DOHH2 (cell line): Measurements from ENCODE around the gene KIF23.

Experiments used
- H3F3A ChIP-seq: fragments of 200-600 bp; sonication (generic), shearing (Covaris generic); 2 replicates; pipeline ENCODE4 v1.6.0; 2016; ENCODE audit warnings: antibody characterized with exemption, mild to moderate bottlenecking; ENCODE audit not compliant: control insufficient read depth, insufficient read depth
- H3K27ac ChIP-seq: fragments of 200-600 bp; sonication (generic); 2 replicates; pipeline ENCODE4 v1.5.1; 2014; ENCODE audit warnings: low read depth, mild to moderate bottlenecking, low read length, moderate library complexity
- H3K27me3 ChIP-seq: fragments of 200-600 bp; sonication (generic); 2 replicates; pipeline ENCODE4 v1.6.1; 2014; ENCODE audit warnings: mild to moderate bottlenecking, low read length, mixed read lengths; ENCODE audit not compliant: control insufficient read depth
- H3K36me3 ChIP-seq: fragments of 200-600 bp; sonication (generic); 2 replicates; pipeline ENCODE4 v1.6.1; 2014; ENCODE audit warnings: mild to moderate bottlenecking, low read length, moderate library complexity, mixed read lengths; ENCODE audit not compliant: control insufficient read depth
- H3K4me1 ChIP-seq: fragments of 200-600 bp; sonication (generic); 2 replicates; pipeline ENCODE4 v1.6.1; 2014; ENCODE audit warnings: mild to moderate bottlenecking, low read length, mixed read lengths; ENCODE audit not compliant: control insufficient read depth
- H3K4me2 ChIP-seq: fragments of 200-600 bp; sonication (generic); 2 replicates; pipeline ENCODE4 v1.6.0; 2014; ENCODE audit warnings: mild to moderate bottlenecking, low read length, moderate library complexity
- H3K4me3 ChIP-seq: fragments of 200-600 bp; sonication (generic); 2 replicates; pipeline ENCODE4 v1.5.1; 2014; ENCODE audit warnings: mild to moderate bottlenecking, low read length, mixed read lengths
- H3K79me2 ChIP-seq: fragments of 200-600 bp; sonication (generic); 2 replicates; pipeline ENCODE4 v1.6.1; 2014; ENCODE audit warnings: mild to moderate bottlenecking, low read length, mixed read lengths; ENCODE audit not compliant: control insufficient read depth
- H3K9me2 ChIP-seq: fragments of 200-600 bp; sonication (generic); replicated peaks from 2 replicates; pipeline ENCODE4 v1.6.1; 2014; ENCODE audit warnings: mild to moderate bottlenecking, low read length, mixed read lengths; ENCODE audit not compliant: control insufficient read depth
- H3K9me3 ChIP-seq: fragments of 200-600 bp; sonication (generic); 2 replicates; pipeline ENCODE4 v1.6.1; 2014; ENCODE audit warnings: antibody characterized with exemption, low read length, mixed read lengths; ENCODE audit not compliant: control insufficient read depth, insufficient read depth
- H4K20me1 ChIP-seq: fragments of 200-600 bp; sonication (generic); 2 replicates; pipeline ENCODE4 v1.6.0; 2014; ENCODE audit warnings: low read depth, mild to moderate bottlenecking, antibody characterized with exemption, low read length, moderate library complexity; ENCODE audit not compliant: control insufficient read depth, insufficient read depth
- CTCF ChIP-seq: fragments of 200-600 bp; sonication (generic); IDR thresholded peaks from one replicate; pipeline ENCODE4 v1.5.1; 2014; ENCODE audit warnings: antibody characterized with exemption, mild to moderate bottlenecking, low read depth, low read length; ENCODE audit not compliant: poor library complexity, severe bottlenecking
- EZH2phosphoT487 ChIP-seq: fragments of 200-600 bp; sonication (generic); IDR thresholded peaks from 2 replicates; pipeline ENCODE4 v1.6.1; 2017; ENCODE audit warnings: borderline replicate concordance, mild to moderate bottlenecking, antibody characterized with exemption, low read length, moderate library complexity, mixed read lengths

KIF23 gene

DNA sequence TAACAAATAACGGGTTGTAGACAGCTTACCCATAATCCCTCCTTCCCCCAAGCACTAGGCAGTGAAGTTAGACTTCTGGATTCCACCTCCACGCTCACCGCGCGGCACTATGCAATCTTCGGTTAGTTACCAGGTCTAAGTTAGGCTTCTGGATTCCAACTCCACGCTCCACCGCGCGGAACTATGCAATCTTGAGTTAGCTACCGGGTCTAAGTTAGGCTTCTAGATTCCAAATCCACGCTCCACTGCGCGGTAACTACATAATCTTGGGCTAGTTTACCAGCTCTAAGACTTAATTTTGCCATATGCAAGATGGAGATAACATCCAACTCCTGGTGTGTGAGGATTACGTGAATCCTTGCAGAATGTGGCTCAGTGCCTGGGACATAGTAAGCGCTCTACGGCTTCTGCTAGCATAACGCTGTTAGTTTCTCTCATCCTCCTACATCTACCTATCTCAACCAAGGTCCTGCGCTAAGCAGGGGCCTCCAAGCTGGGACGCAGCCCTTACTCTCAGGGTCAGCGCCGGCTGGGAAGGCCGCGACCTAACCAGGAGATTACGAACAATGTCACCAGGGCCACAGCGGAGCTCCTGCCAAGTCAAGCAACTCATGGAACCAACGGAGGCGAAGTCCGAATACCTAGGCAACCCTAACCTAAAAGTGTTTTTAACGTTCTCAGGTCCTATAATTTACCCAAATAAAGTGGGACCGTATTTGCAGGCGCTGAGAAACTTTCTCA lies 38.0 kb downstream of the KIF23 start:
- no peaks in the 10 kb centered on the region for H3K9me2 ChIP-seq
- peaks cover 36% of the 10 kb centered on the region for H4K20me1 ChIP-seq
- peaks cover 41% of the 10 kb centered on the region for H3K79me2 ChIP-seq
- peak overlapping the region; percentile 93 for H3K4me3 ChIP-seq
- peak overlapping the region; percentile 75 for H3K27ac ChIP-seq
- H3K4me2 ChIP-seq, result peak overlapping the region; percentile 88
- H3K9me3 ChIP-seq, result no peaks in the 10 kb centered on the region
- no peak for TF ChIP-seq EZH2phosphoT487
- no peak for TF ChIP-seq CTCF
- peaks cover 29% of the 10 kb centered on the region for H3K4me1 ChIP-seq
- H3K36me3 ChIP-seq, result peaks cover 61% of the 10 kb centered on the region
- H3F3A ChIP-seq, result peaks cover 50% of the 10 kb centered on the region
- no peaks in the 10 kb centered on the region for H3K27me3 ChIP-seq

GRCh38 chr15:69452692-69453521 lies 38.8 kb downstream of the KIF23 start, which contains the start of gene RPLP1:
RPLP1 (plus strand) TSS chr15:69452818; CDS start chr15:69452949, 131 bp downstream.
- H3K4me3 ChIP-seq, result peak within 1 kb of the TSS; percentile 93
- H3F3A ChIP-seq, result peaks cover 58% of the 10 kb centered on the region
- peaks cover 58% of the 10 kb centered on the region for H3K36me3 ChIP-seq
- H3K9me2 ChIP-seq, result no peaks in the 10 kb centered on the region
- peaks cover 41% of the 10 kb centered on the region for H3K79me2 ChIP-seq
- peaks cover 29% of the 10 kb centered on the region for H3K4me1 ChIP-seq
- H3K27me3 ChIP-seq, result no peaks in the 10 kb centered on the region
- TF ChIP-seq EZH2phosphoT487 (no peak), CTCF (no peak)
- peak within 1 kb of the TSS; percentile 88 for H3K4me2 ChIP-seq
- H4K20me1 ChIP-seq, result peaks cover 36% of the 10 kb centered on the region
- H3K27ac ChIP-seq, result peak within 1 kb of the TSS; percentile 75
- no peaks in the 10 kb centered on the region for H3K9me3 ChIP-seq

DNA sequence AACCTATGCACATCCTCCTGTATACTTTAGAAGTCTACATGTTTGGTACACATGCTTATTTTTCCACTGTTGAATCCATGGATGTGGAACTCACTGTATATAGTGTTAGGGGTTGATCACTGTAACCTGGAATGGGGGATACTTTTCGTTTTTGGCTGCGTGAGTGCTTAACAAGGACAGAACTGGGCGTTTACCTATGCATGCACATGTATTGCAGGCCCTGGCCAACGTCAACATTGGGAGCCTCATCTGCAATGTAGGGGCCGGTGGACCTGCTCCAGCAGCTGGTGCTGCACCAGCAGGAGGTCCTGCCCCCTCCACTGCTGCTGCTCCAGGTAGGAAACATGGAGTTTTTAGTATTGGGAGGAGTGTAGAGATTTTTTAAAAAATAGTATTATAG lies 40.8 kb downstream of the KIF23 start:
- H3K27ac ChIP-seq, result no peak overlapping the region
- no peaks in the 10 kb centered on the region for H3K27me3 ChIP-seq
- H4K20me1 ChIP-seq, result peaks cover 36% of the 10 kb centered on the region
- no peaks in the 10 kb centered on the region for H3K9me2 ChIP-seq
- peak overlapping the region; percentile 93 for H3K4me3 ChIP-seq
- H3K4me1 ChIP-seq, result peaks cover 29% of the 10 kb centered on the region
- H3K79me2 ChIP-seq, result peaks cover 41% of the 10 kb centered on the region
- TF ChIP-seq CTCF, result no peak
- peaks cover 51% of the 10 kb centered on the region for H3K36me3 ChIP-seq
- H3K4me2 ChIP-seq, result peak overlapping the region; percentile 88
- H3F3A ChIP-seq, result peaks cover 68% of the 10 kb centered on the region
- H3K9me3 ChIP-seq, result no peaks in the 10 kb centered on the region
